ENCODE measurements around the gene FADS2. TPM values are rescaled to one million over a fixed set of nuclear protein-coding genes. Genes with fewer than 3 reads are reported as not detected.

Gene FADS2
- total and polyA plus RNA-seq, 9 of the 15 experiments (the other 6 are each of a cell fraction or from before 2014, with no cell fraction given) = 2.9 to 42.8 (median 16.2) TPM

DNA sequence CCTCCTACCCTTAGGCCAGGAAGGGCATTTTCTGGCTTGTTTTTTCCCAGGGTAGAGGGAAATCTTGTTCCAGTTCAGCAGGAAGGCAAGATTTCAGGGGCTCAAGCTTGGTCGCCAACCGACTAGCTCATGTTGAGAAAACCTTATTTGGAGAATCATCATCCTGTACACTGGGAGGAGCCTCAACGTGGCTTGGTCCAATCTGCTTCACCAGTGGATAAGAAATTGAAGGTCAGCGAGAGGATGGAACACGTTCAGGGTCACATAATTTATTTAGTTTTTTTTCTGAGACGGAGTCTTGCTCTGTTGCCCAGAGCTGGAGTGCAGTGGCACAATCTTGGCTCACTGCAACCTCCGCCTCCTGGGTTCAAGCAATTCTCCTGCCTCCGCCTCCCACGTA is 20.5 kb downstream of the FADS2 start:
- TF ChIP-seq RBBP5 (IDR thresholded peaks at IDR 0.05; ENCODE audit: borderline replicate concordance, insufficient read depth, low read length, poor library complexity, severe bottlenecking) = no peak
- TF ChIP-seq DIDO1 (tag; IDR thresholded peaks at IDR 0.05; ENCODE audit: low read depth) = no peak
- TF ChIP-seq BRCA1 (IDR thresholded peaks at IDR 0.05) = no peak
- no peak for TF ChIP-seq BRCA1 (CRISPR knock-in tag; IDR thresholded peaks at IDR 0.05)
- TF ChIP-seq NFXL1 (CRISPR knock-in tag; IDR thresholded peaks at IDR 0.05) = no peak
- no peak for TF ChIP-seq MXI1 (IDR thresholded peaks at IDR 0.05; ENCODE audit: low read depth, low read length)
- TF ChIP-seq MAFG (tag; conservative IDR thresholded peaks at IDR 0.05) = no peak
- TF ChIP-seq ELF2 (CRISPR knock-in tag; IDR thresholded peaks at IDR 0.05) = no peak
- no peak for TF ChIP-seq PHB2 (IDR thresholded peaks at IDR 0.05; ENCODE audit: low read depth)
- TF ChIP-seq, protein P1, sequence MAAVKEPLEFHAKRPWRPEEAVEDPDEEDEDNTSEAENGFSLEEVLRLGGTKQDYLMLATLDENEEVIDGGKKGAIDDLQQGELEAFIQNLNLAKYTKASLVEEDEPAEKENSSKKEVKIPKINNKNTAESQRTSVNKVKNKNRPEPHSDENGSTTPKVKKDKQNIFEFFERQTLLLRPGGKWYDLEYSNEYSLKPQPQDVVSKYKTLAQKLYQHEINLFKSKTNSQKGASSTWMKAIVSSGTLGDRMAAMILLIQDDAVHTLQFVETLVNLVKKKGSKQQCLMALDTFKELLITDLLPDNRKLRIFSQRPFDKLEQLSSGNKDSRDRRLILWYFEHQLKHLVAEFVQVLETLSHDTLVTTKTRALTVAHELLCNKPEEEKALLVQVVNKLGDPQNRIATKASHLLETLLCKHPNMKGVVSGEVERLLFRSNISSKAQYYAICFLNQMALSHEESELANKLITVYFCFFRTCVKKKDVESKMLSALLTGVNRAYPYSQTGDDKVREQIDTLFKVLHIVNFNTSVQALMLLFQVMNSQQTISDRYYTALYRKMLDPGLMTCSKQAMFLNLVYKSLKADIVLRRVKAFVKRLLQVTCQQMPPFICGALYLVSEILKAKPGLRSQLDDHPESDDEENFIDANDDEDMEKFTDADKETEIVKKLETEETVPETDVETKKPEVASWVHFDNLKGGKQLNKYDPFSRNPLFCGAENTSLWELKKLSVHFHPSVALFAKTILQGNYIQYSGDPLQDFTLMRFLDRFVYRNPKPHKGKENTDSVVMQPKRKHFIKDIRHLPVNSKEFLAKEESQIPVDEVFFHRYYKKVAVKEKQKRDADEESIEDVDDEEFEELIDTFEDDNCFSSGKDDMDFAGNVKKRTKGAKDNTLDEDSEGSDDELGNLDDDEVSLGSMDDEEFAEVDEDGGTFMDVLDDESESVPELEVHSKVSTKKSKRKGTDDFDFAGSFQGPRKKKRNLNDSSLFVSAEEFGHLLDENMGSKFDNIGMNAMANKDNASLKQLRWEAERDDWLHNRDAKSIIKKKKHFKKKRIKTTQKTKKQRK (IDR thresholded peaks at IDR 0.05; ENCODE audit: borderline replicate concordance, low read depth, low read length) = no peak
- no peak for TF ChIP-seq ETV5 (CRISPR knock-in tag; IDR thresholded peaks at IDR 0.05; ENCODE audit: low read depth)
- TF ChIP-seq ZNF77 (CRISPR knock-in tag; IDR thresholded peaks at IDR 0.05) = no peak
- no peak for TF ChIP-seq ZNF121 (CRISPR knock-in tag; conservative IDR thresholded peaks at IDR 0.05)
- TF ChIP-seq MED1 (CRISPR knock-in tag; IDR thresholded peaks at IDR 0.05; ENCODE audit: borderline replicate concordance) = no peak
- no peak for TF ChIP-seq GATAD2A (IDR thresholded peaks at IDR 0.05)
- no peak for TF ChIP-seq ZNF274 (IDR thresholded peaks at IDR 0.05; ENCODE audit: borderline replicate concordance, low read depth, low read length)
- no peak for TF ChIP-seq ZNF165 (CRISPR knock-in tag; IDR thresholded peaks at IDR 0.05; ENCODE audit: borderline replicate concordance)
- TF ChIP-seq ZNF507 (tag; conservative IDR thresholded peaks at IDR 0.05) = no peak
- H3K36me3 ChIP-seq (ENCODE audit: control insufficient read depth, insufficient read depth, low read length) = peaks cover 5% of the 10 kb centered on the region; the same call in 1 of the 3 replicates
- no peaks in the 10 kb centered on the region for H3K79me2 ChIP-seq (ENCODE audit: control insufficient read depth, insufficient read depth, low read length)
- FAIRE-seq = no peak
- in situ Hi-C loops (cut with MboI) = no loop called here
- no peak overlapping the region for H3K4me2 ChIP-seq (ENCODE audit: insufficient read depth, low read length)
- no peak overlapping the region for H2AFZ ChIP-seq (ENCODE audit: low read depth, low read length)
- H3K27ac ChIP-seq (ENCODE audit: extremely low read depth, low read depth, low read length) = no peak overlapping the region
- 84% methylated on average over 9 of the region's 9 CpGs for WGBS (ENCODE audit: insufficient coverage, low coverage, missing lambda C conversion rate)
- no peak overlapping the region for H3K4me3 ChIP-seq
- BruUV-seq (replicated peaks) = no TSS peak
- no peaks in the 10 kb centered on the region for H3K9me3 ChIP-seq (replicated peaks; ENCODE audit: control insufficient read depth, insufficient read depth, low read depth, low read length)
- CTCF ChIA-PET (ENCODE audit: low intra/inter-chr PET ratio) = no interaction called here
- no peaks in the 10 kb centered on the region for H3K9me1 ChIP-seq (ENCODE audit: control insufficient read depth, insufficient read depth, low read length)
- intact Hi-C loops (cut with micrococcal nuclease) = no loop called here
- DNase-seq (ENCODE audit: extremely low read depth in 1 of 4, low spot score in 3 of 4) = no peak
- no peak overlapping the region for H3K9ac ChIP-seq (ENCODE audit: insufficient read depth in 1 of 2, low read depth in 2 of 2, low read length in 2 of 2)
- peaks cover 1 to 21% of the 10 kb centered on the region in 2 experiments; a peak in 4 of 5 replicates for H3K4me1 ChIP-seq (replicated peaks in 1 of 2; ENCODE audit: control insufficient read depth in 2 of 2, insufficient read depth in 2 of 2, low read length in 2 of 2)
- ATAC-seq = no peak
- no peaks in the 10 kb centered on the region for H4K20me1 ChIP-seq (replicated peaks; ENCODE audit: control insufficient read depth, insufficient read depth, low read length)
- no peaks in the 10 kb centered on the region for H3K27me3 ChIP-seq (ENCODE audit: control insufficient read depth in 2 of 2, insufficient read depth in 2 of 2, low read length in 2 of 2)
- POLR2A ChIA-PET = interaction anchor here (0.9 kb wide), 1 partner anchor 14 kb away, joined by 3 read pairs; no protein-coding TSS in a partner anchor
